PC-9 (cell line): ENCODE results near the gene PARP15.

ENCODE experiments used
- EZH2 ChIP-seq: fragments of 200-600 bp; sonication (generic); IDR thresholded peaks from 2 replicates; pipeline ENCODE4 v1.8.0; 2017; ENCODE audit warnings: antibody characterized with exemption, low read depth
- TF ChIP-seq, protein P1 (sequence below): fragments of 200-600 bp; sonication (generic); conservative IDR thresholded peaks from 2 replicates; pipeline ENCODE4 v1.6.1; 2017; ENCODE audit warnings: mixed run types, antibody characterized with exemption, mild to moderate bottlenecking, moderate library complexity

DNA sequence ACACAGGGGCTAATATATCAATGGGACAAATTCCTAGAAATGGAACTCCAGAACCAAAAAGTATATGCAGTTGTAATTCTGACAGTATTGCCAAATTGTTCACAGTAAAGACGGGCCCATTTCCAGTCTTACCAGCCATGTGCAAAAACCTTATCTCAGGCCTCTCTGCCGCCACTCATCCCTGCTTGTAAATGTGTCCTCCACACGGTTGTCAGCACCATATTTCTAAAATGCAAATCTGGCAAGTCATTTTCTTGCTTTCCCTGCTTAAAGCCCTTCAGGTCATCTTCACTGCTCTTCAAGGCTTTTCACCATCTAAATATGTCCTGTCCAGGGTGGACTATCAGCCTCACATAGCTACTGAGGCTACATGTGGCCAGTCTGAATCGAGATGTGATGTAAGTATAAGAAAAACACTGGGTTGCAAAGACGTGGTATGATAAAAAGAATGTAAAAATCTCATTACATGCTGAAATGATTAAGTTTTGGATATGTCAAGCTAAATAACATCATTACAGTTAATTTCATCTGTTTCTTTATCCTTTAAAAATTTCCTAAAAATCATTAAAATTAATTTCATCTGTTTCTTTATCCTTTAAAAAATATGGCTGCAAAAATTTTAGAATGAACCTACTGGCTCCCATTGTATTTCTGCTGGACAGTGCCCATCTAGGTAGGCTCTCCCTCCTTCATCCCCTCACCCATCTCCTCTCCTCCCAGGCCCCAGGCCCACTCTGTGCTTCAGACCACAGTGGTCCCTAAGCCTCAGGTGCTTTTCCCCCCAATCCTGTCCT, 14.3 kb upstream of the PARP15 start:
- TF ChIP-seq, protein P1, sequence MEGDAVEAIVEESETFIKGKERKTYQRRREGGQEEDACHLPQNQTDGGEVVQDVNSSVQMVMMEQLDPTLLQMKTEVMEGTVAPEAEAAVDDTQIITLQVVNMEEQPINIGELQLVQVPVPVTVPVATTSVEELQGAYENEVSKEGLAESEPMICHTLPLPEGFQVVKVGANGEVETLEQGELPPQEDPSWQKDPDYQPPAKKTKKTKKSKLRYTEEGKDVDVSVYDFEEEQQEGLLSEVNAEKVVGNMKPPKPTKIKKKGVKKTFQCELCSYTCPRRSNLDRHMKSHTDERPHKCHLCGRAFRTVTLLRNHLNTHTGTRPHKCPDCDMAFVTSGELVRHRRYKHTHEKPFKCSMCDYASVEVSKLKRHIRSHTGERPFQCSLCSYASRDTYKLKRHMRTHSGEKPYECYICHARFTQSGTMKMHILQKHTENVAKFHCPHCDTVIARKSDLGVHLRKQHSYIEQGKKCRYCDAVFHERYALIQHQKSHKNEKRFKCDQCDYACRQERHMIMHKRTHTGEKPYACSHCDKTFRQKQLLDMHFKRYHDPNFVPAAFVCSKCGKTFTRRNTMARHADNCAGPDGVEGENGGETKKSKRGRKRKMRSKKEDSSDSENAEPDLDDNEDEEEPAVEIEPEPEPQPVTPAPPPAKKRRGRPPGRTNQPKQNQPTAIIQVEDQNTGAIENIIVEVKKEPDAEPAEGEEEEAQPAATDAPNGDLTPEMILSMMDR: no peak
- TF ChIP-seq EZH2: no peak
